Left renal cortex interstitium (tissue), 4 donors: Measurements from ENCODE around the gene PPARG. TPM values are rescaled to one million over a fixed set of nuclear protein-coding genes. Genes with fewer than 3 reads are reported as not detected.

Experiments
- DNase-seq, 4 donors: peaks; one replicate each; pipeline ENCODE4 v3.0.0-alpha.2; 2013; ENCODE audit warnings: low read depth in 4 of 4, low spot score in 2 of 4, missing footprints in 1 of 4
- polyA plus RNA-seq, 4 donors: library from polyadenylated mRNA; unstranded; fragments of 120-200 nt; gene quantifications; one replicate each; pipeline ENCODE4 v1.2.1, GENCODE V29; 2013; ENCODE audit not compliant: insufficient read length in 4 of 4

Gene PPARG
- polyA plus RNA-seq, 4 donors: 22.6 to 29.5 (median 27.5) TPM

GRCh38 chr3:12401208-12401607 lies 112.3 kb downstream of the PPARG start:
- DNase-seq: no peak

GRCh38 chr3:12405432-12406272 lies 116.8 kb downstream of the PPARG start:
- peak in 1 of 4 donors; percentile 58 for DNase-seq

GRCh38 chr3:12408984-12409683 lies 120.3 kb downstream of the PPARG start:
- no peak for DNase-seq

GRCh38 chr3:12409684-12410596 lies 121.1 kb downstream of the PPARG start:
- DNase-seq: no peak

GRCh38 chr3:12413721-12414255 lies 124.9 kb downstream of the PPARG start:
- DNase-seq: no peak

- DNase-seq: no peak
Measured at GRCh38 chr3:12415014-12415680, 126.3 kb downstream of the PPARG start.

- no peak for DNase-seq
Measured at GRCh38 chr3:12416731-12417130, 127.9 kb downstream of the PPARG start.

GRCh38 chr3:12420393-12420792 lies 131.5 kb downstream of the PPARG start:
- DNase-seq: no peak

- no peak for DNase-seq
Measured at GRCh38 chr3:12421132-12421531, 132.3 kb downstream of the PPARG start.

GRCh38 chr3:12423131-12423530 lies 134.3 kb downstream of the PPARG start:
- DNase-seq: no peak

- no peak for DNase-seq
Measured at GRCh38 chr3:12423918-12424630, 135.2 kb downstream of the PPARG start.

GRCh38 chr3:12424635-12425319 lies 135.9 kb downstream of the PPARG start:
- DNase-seq: no peak

- DNase-seq: no peak
Measured at GRCh38 chr3:12425850-12426579, 137.1 kb downstream of the PPARG start.

- no peak for DNase-seq
Measured at GRCh38 chr3:12427551-12427950, 138.7 kb downstream of the PPARG start.

- no peak for DNase-seq
Measured at GRCh38 chr3:12428126-12428525, 139.3 kb downstream of the PPARG start.

- no peak for DNase-seq
Measured at GRCh38 chr3:12430086-12430485, 141.2 kb downstream of the PPARG start.

- no peak for DNase-seq
Measured at GRCh38 chr3:12433823-12434222, 145.0 kb downstream of the PPARG start.

- no peak for DNase-seq
Measured at GRCh38 chr3:12436514-12437220, 147.8 kb downstream of the PPARG start.
